DMS53 (cell line): ENCODE results near the gene PADI4.
"Not testable (repeated sequence)": the region's sequence is repeated elsewhere in the genome, so short reads cannot be mapped to it uniquely, and the experiment has no call there.

Experiments
- DNase-seq: peaks from one replicate; lab custom pipeline; 2025; lab: John Stamatoyannopoulos, UW

The PADI4 gene

DNA sequence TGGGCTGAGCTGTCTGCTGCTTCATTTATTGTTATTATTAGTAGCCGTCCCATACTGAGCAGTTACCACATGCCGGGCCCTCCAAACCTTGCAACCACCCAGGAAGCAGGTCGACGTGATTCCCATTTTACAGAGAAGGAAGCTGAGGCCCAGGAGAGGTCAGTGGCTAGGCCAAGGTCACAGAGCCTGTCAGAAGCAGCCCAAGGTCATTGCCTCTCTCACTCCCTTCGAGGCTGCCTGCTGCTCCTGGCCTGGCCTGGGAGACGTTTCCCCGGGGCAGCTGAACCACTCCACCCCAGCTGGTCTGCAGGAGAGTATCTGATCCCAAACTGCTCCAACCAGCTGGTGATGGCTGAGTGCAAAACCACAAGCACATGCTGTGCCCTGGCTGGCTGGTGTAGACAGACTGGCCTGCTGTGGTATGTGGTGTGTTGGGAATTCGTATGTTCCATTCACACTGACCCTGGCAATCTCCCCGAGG is 6.5 kb downstream of the PADI4 start:
- DNase-seq: peak; percentile 31

GRCh38 chr1:17315542-17316130 is 7.6 kb downstream of the PADI4 start:
- DNase-seq: no peak

DNA sequence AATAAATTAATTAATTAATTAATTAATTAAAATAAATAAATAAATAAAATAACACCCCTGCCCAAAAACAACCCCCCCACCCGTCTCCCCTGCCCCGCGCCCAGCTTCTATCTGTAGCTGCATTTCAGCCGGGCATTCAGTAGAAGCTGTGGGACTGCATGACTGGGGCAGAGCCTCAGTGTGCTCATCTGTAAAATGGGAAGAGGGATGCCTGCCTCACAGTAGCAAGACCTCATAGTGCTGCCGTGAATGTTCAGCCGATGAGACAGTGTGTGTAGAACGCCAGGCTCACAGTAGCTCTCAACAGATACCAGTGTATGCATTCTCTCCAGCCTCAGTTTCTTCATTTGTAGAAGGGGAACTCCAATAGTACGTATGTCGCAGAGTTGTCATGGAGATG is 8.7 kb downstream of the PADI4 start:
- no peak for DNase-seq

DNA sequence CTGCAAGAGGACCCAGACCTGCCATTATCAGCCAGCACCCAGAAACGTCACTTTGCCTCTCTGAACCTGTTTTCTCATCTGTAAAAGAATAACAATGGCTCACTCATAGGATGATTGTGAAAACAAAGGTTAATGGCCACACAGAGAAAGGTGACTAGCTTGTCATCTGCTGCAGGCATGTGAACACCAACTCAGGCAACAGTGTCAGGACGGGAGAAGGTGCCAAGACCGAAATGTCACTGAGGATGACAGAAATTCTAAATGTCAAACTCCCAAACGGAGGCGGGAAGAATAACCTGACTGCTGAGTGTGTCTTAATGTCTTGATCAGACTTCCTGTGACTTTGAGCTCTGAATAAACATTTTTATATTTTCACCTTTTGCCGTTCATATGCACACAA is 10.3 kb downstream of the PADI4 start:
- no peak for DNase-seq

- DNase-seq: no peak
These were observed 11.8 kb downstream of the PADI4 start for GRCh38 chr1:17319561-17320350.

DNA sequence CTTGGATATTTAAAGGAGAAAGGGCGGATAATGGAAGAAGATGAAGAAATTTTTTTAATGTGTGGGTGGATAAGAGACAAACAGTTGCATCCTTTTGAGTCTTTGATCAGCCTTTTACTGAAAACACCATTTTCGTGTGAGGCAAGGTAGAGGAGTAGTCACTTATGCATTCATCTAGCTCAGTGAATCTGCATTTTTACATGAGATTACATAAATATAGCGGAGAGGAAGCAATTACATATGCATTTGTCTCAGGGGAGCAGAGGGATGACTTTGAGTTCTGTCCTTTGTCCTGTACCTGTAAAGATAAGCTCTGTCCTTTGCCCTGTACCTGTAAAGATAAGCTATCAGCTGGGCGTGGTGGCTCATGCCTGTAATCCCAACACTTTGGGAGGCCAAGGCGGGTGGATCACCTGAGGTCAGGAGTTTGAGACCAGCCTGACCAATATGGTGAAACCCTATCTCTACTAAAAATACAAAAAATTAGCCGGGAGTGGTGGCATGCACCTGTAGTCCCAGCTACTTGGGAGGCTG is 13.9 kb downstream of the PADI4 start:
- not testable (repeated sequence) for DNase-seq

GRCh38 chr1:17328855-17329254 is 20.9 kb downstream of the PADI4 start:
- DNase-seq: no peak

DNA sequence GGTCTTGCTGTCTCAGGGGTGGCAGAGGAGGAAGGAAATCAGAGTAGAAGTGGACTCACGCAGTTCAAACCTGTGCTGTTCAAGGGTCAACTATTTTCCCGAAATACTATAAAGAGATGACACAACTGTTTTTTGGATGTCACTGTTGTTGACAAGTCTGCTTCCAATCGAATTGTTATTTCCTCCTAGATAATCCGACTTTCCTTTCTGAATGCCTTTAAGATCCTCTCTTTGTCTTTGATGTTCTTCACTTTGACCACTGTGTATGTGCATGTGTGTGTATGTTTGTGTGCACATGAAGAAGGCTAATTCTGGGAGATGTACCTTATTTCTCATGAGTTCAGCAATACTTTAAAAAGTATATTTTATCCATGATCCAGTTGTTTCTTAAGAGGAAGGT is 21.6 kb downstream of the PADI4 start:
- no peak for DNase-seq

GRCh38 chr1:17330856-17331255 is 22.9 kb downstream of the PADI4 start:
- no peak for DNase-seq

DNA sequence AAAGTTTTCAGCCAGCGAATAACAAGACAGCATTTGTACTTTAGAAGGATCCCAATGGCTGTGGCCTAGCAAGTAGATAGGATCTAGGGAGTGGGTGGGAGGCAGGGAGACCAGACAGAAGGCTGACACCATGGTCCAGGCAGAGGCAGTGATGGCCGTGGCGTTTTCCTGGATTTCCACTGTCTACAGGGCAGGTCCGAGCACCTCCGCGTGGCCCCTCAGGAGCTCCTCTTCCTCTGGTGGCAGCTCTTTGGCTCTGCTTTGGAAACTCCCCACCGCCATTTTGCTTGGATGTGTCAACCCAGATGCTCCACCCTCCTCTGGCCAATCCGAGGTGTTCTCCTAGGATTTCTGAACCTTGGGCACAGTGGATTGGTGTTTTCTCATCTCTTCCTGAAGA is 25.1 kb downstream of the PADI4 start:
- DNase-seq: no peak

DNA sequence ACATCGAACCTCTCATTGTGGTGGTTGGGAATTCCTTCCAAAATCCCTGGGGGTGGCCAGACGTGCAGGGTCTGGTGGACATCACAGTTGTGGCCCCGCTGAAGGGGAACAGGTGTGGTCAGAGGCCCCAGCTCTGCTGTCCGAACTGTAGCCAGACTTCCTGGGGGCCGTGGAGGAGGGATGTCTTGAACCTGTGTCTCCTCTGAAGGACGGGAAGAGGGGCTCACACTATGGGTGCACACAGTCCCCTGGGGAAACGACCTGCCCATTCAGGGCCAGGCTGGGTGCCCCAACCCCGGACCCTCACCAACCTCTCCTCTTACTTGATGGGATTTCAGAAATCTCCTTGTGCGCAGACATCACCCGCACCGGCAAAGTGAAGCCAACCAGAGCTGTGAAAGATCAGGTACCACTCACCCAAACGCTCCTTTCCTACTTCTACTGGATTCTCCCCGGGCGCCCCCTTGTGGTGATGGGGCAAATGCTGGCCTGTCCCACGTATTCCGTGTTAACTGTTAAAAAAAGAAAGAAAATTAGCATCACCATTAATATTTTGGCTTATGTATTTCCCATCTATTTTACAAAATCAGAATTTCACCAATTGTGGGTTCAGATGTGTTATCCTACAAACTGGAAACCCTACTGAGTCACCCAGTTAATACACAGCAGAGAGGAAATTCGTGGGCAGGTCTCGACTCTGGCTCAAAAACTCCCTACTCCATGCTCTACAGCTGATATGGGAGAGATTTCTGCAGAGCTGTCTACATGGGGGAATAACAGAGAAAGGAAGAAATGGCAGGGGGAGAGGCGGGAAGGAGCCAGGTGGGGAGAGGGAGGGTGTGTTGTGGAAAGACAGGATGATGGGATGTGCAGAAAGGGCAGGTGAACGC is 28.1 kb downstream of the PADI4 start:
- DNase-seq: peak; percentile 88

GRCh38 chr1:17338706-17339493 is 30.9 kb downstream of the PADI4 start:
- no peak for DNase-seq

DNA sequence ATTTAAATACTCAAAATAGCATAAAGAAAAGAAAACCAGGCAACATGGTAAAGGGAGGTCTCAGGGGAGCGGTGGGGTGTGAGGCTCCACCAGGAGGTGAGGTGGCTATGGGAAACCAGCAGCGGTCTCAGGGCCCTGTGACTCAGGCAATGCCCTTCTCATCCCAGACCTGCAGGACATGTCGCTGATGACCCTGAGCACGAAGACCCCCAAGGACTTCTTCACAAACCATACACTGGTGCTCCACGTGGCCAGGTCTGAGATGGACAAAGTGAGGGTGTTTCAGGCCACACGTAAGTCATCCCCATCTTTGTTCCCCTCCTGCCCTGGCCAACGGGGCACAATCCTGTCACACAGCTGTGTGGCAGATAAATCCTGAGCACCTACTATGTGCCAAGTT is 31.5 kb downstream of the PADI4 start:
- DNase-seq: no peak

DNA sequence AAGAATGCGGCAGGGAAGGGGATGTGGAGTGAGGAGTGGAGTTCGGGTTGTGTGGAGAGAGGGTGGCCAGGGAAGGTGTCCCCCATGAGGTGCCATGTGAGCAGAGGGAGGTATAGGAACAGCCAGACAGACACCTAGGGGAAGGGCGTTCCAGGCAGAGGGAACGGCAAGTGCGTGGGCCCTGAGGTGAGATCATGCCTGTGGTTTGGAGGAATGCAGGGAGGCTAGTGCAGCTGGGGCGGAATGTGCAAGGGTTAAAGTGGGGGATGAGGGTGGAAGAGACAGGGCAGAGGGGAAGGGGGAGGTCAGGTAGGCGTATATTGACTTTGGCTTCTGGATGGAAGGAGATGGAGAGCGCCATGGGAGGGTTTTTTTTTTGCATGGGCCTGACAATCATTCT is 32.4 kb downstream of the PADI4 start:
- no peak for DNase-seq

- DNase-seq: no peak
These were observed 34.0 kb downstream of the PADI4 start for GRCh38 chr1:17342014-17342441.

DNA sequence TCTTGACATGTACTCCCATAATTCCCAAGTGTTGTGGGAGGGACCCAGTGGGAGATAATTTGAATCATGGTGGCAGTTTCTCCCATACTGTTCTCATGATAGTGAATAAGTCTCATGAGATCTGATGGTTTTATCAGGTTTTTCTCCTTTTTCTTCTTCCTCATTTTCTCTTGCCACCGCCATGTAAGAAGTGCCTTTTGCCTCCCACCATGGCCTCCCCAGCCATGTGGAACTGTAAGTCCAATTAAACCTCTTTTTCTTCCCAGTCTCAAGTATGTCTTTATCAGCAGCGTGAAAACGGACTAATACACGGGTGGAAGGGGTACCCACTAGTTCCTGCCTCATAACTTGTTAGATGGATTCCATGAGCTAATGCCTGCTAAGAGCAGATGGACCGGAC is 37.5 kb downstream of the PADI4 start:
- DNase-seq: not testable (repeated sequence)

DNA sequence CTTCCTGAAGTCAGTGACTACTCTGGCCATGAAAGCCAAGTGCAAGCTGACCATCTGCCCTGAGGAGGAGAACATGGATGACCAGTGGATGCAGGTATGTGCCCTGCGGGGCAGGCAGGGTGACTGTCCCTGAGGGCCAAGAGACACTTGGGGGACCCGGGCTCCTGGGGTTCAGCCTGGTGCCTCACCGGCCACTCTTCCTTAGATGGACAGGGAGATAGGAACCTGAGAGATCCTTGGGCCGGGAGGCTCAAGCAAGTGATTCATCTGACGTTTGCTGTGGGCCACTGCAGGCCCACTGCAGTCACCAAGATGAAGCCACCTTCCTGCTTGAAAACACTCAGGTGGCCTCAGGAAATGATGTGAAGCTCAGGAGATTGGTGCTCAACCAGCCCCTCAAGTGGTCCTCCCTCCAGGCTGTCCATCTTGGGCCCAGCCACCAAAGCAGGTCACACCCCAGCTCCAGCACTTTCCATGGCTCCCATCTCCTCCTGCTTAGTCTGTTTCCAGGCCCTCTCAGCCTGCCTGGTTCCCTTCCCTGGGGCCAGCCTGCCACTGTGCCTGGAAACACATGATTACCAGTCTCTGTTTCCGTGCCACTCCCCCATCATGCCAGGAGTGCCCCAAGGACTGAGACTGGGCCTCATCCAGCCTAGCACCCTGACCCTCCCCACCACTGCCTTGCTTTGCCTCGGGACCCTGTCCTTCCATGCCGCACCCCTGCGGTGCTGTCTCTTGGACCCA is 38.2 kb downstream of the PADI4 start:
- no peak for DNase-seq

- DNase-seq: no peak
These were observed 40.0 kb downstream of the PADI4 start for GRCh38 chr1:17347769-17348592.

GRCh38 chr1:17348593-17349234 is 40.7 kb downstream of the PADI4 start:
- DNase-seq: no peak
